GM12878 (cell line): ENCODE results near the gene PCSK6. TPM values are rescaled to one million over a fixed set of nuclear protein-coding genes. Genes with fewer than 3 reads are reported as not detected.

ENCODE experiments used
- ATAC-seq: fragments of 200-7000 bp; cut with Tn5 transposase; 3 replicates; pipeline ENCODE4 v1.9.1; 2020; ENCODE audit warnings: mild to moderate bottlenecking, moderate library complexity
- BruUV-seq: library from RNA; stranded (reverse); fragments of 400-500 nt; replicated peaks from 2 replicates; lab custom pipeline; 2021; lab: Mats Ljungman, UMichigan
- CTCF ChIA-PET: fragments of 300-600 bp; sonication (Branson Sonifier 250); formaldehyde crosslinking; extraction: SDS; loops from one replicate; lab custom pipeline; 2021; ENCODE audit warnings: inconsistent platforms; lab: Yijun Ruan, JAX
- POLR2A ChIA-PET: fragments of 350-600 bp; formaldehyde crosslinking; extraction: SDS; loops from one replicate; lab custom pipeline; 2021; ENCODE audit warnings: inconsistent platforms; lab: Charles Lee
- RAD21 ChIA-PET: fragments of 300-600 bp; sonication (Branson Sonifier 250); formaldehyde crosslinking; loops from one replicate; lab custom pipeline; 2023; ENCODE audit warnings: antibody characterized with exemption; ENCODE audit not compliant: unreplicated experiment; lab: Charles Lee
- SMC1A ChIA-PET: fragments of 300-600 bp; sonication (Branson Sonifier 250); formaldehyde crosslinking; loops from one replicate; lab custom pipeline; 2023; ENCODE audit not compliant: unreplicated experiment, uncharacterized antibody; lab: Charles Lee
- DNase-seq: peaks from one replicate; pipeline ENCODE4 v3.0.0-alpha.2; 2011; ENCODE audit warnings: low read depth, low spot score
- FAIRE-seq: peaks from 3 replicates; lab custom pipeline; 2011; peaks lifted over from hg19 to GRCh38; lab: Jason Lieb, UNC
- H2AFZ ChIP-seq: 2 replicates; pipeline ENCODE4 v1.6.0; 2011; ENCODE audit warnings: low read depth, low read length, control low read depth; ENCODE audit not compliant: control insufficient read depth
- H3K27ac ChIP-seq: 2 replicates; pipeline ENCODE4 v1.5.1; 2011; ENCODE audit warnings: control low read depth; ENCODE audit not compliant: control insufficient read depth, insufficient read depth
- H3K27me3 ChIP-seq, 2 experiments: replicated peaks in 1 of 2; 2 replicates each; pipeline versions ENCODE4 v1.6.0 to v1.6.1; 2011; ENCODE audit warnings: low read length in 1 of 2; ENCODE audit not compliant: control insufficient read depth in 2 of 2, insufficient read depth in 2 of 2
- H3K36me3 ChIP-seq, 2 experiments: 2 replicates each; pipeline ENCODE4 v1.5.1; 2011; ENCODE audit warnings: low read length in 1 of 2; ENCODE audit not compliant: control insufficient read depth in 2 of 2, insufficient read depth in 2 of 2
- H3K4me1 ChIP-seq: 2 replicates; pipeline ENCODE4 v1.6.1; 2011; ENCODE audit warnings: mild to moderate bottlenecking, low read length, moderate library complexity, mixed read lengths; ENCODE audit not compliant: control insufficient read depth, insufficient read depth
- H3K4me2 ChIP-seq: 2 replicates; pipeline ENCODE4 v1.6.0; 2011; ENCODE audit warnings: control low read depth; ENCODE audit not compliant: control insufficient read depth, insufficient read depth
- H3K4me3 ChIP-seq: fragments of 200-600 bp; sonication (generic); 2 replicates; pipeline ENCODE4 v1.5.1; 2016
- H3K79me2 ChIP-seq: 2 replicates; pipeline ENCODE4 v1.6.0; 2011; ENCODE audit warnings: low read length; ENCODE audit not compliant: control insufficient read depth, insufficient read depth
- H3K9ac ChIP-seq: 2 replicates; pipeline ENCODE4 v1.8.0; 2011; ENCODE audit warnings: low read length, control low read depth, mixed read lengths; ENCODE audit not compliant: control insufficient read depth, insufficient read depth
- H3K9me3 ChIP-seq: replicated peaks from 3 replicates; pipeline ENCODE4 v1.5.1; 2011; ENCODE audit warnings: mild to moderate bottlenecking, low read length; ENCODE audit not compliant: control insufficient read depth, insufficient read depth
- H4K20me1 ChIP-seq: 2 replicates; pipeline ENCODE4 v1.6.0; 2011; ENCODE audit not compliant: control insufficient read depth, insufficient read depth
- CBX3 ChIP-seq: fragments of 200-600 bp; sonication (generic); IDR thresholded peaks from 2 replicates; pipeline ENCODE4 v1.6.1; 2016; ENCODE audit warnings: low read depth, borderline replicate concordance
- CHD4 ChIP-seq: fragments of 200-600 bp; sonication (generic); IDR thresholded peaks from 2 replicates; pipeline ENCODE4 v1.6.1; 2016; ENCODE audit warnings: mild to moderate bottlenecking
- CREM ChIP-seq: IDR thresholded peaks from 2 replicates; pipeline ENCODE4 v1.6.1; 2014; ENCODE audit warnings: antibody characterized with exemption, low read depth
- DPF2 ChIP-seq: fragments of 450-650 bp; IDR thresholded peaks from 2 replicates; pipeline ENCODE4 v1.6.1; 2017; ENCODE audit warnings: mild to moderate bottlenecking
- FOXK2 ChIP-seq: fragments of 450-650 bp; IDR thresholded peaks from 2 replicates; pipeline ENCODE4 v1.6.1; 2017; ENCODE audit warnings: mild to moderate bottlenecking, moderate library complexity
- FOXM1 ChIP-seq: IDR thresholded peaks from 2 replicates; pipeline ENCODE4 v1.6.1; 2012; ENCODE audit warnings: low read depth, mild to moderate bottlenecking, inconsistent platforms, low read length, moderate library complexity
- HDAC6 ChIP-seq: fragments of 200-600 bp; sonication (generic); IDR thresholded peaks from one replicate; pipeline ENCODE4 v1.8.0; 2017; ENCODE audit warnings: antibody characterized with exemption; ENCODE audit not compliant: unreplicated experiment
- NRF1 ChIP-seq: conservative IDR thresholded peaks from 2 replicates; pipeline ENCODE4 v1.6.1; 2011; ENCODE audit warnings: mild to moderate bottlenecking, low read depth, low read length, improper control_type of control experiment
- POLR2AphosphoS5 ChIP-seq: IDR thresholded peaks from 2 replicates; pipeline ENCODE4 v1.6.1; 2011; ENCODE audit warnings: mild to moderate bottlenecking, low read length, inconsistent platforms
- RUNX3 ChIP-seq: IDR thresholded peaks from 2 replicates; pipeline ENCODE4 v1.6.1; 2012; ENCODE audit warnings: low read length, inconsistent platforms
- SREBF2 ChIP-seq: IDR thresholded peaks from 2 replicates; pipeline ENCODE4 v1.6.1; 2012; ENCODE audit warnings: mild to moderate bottlenecking, low read length
- SRF ChIP-seq, 2 experiments: IDR thresholded peaks; 2 replicates each; pipeline ENCODE4 v1.6.1; 2011; ENCODE audit warnings: low read depth in 2 of 2, low read length in 2 of 2, mild to moderate bottlenecking in 1 of 2, moderate library complexity in 1 of 2
- SUPT20H ChIP-seq: IDR thresholded peaks from 2 replicates; pipeline ENCODE4 v1.6.1; 2011; ENCODE audit warnings: low read depth, mild to moderate bottlenecking, low read length, moderate library complexity, borderline replicate concordance; ENCODE audit not compliant: control insufficient read depth
- ZBED1 ChIP-seq: IDR thresholded peaks from 2 replicates; pipeline ENCODE4 v1.6.1; 2016; ENCODE audit warnings: borderline replicate concordance
- WGBS: methylation state at CpG from one replicate; pipeline ENCODE4 v1.1.6; 2016; ENCODE audit warnings: low lambda C conversion rate; ENCODE audit not compliant: insufficient replicate concordance, insufficient coverage; ENCODE audit errors: missing lambda C conversion rate; 5-methylcytosine and 5-hydroxymethylcytosine counted together
- in situ Hi-C: fragments of 300-500 bp; cut with MboI; formaldehyde crosslinking; loops from 9 replicates; pipeline ENCODE4 v1.14.3; 2018; ENCODE audit warnings: mixed read lengths
- intact Hi-C: fragments of 100-400 bp; cut with micrococcal nuclease; formaldehyde crosslinking; loops from one replicate; pipeline ENCODE4 v1.14.2; 2022; ENCODE audit not compliant: unreplicated experiment
- polyA plus RNA-seq, 11 experiments: library from polyadenylated mRNA; depleted of rRNA in 4 of 11; unstranded in 6 of 11; stranded (reverse) in 5 of 11; fragments of >200 nt; fragmentation: Nextera tagmentation in 4 of 11; fragmentation: Illumina TruSeq in 1 of 11; extraction: Ambion mirVana in 4 of 11; extraction: Trizol in 1 of 11; gene quantifications; 1 replicate in 1 of 11; 2 replicates in 10 of 11; pipeline versions ENCODE4 v1.2.1 to v1.2.3, GENCODE V29; 2011 to 2016; ENCODE audit warnings: inconsistent platforms in 2 of 11, missing spikeins in 2 of 11, low read depth in 1 of 11
- total RNA-seq, 4 experiments: library from RNA; depleted of rRNA in 3 of 4; stranded (reverse); fragments of >200 nt in 3 of 4; fragmentation: Illumina TruSeq in 1 of 4; extraction: Trizol in 1 of 4; gene quantifications; 2 replicates each; pipeline versions ENCODE4 v1.2.1 to v1.2.3, GENCODE V29; 2013 to 2021
- TF ChIP-seq, protein P1 (sequence below): fragments of 450-650 bp; IDR thresholded peaks from 2 replicates; pipeline ENCODE4 v1.6.1; 2018; ENCODE audit warnings: mild to moderate bottlenecking, low read depth, moderate library complexity; ENCODE audit not compliant: partially characterized antibody
- TF ChIP-seq, protein P2 (sequence below): fragments of 450-650 bp; conservative IDR thresholded peaks from 2 replicates; pipeline ENCODE4 v1.6.1; 2017; ENCODE audit warnings: mild to moderate bottlenecking, moderate library complexity

The PCSK6 gene
- total and polyA plus RNA-seq, 10 of the 15 experiments (the other 5 are each of a cell fraction or from before 2014, with no cell fraction given) = 0.19 to 0.67 (median 0.25) TPM; not detected in 4

GRCh38 chr15:101255615-101256241 lies 233.8 kb downstream of the PCSK6 start:
- in situ Hi-C loops = no loop called here
- Histone ChIP-seq H2AFZ (no peak overlapping the region; the same call in 1 of the 2 replicates), H3K79me2 (peaks cover 6% of the 10 kb centered on the region), H3K36me3 (no peaks in the 10 kb centered on the region), H3K27me3 (no peaks in the 10 kb centered on the region), H4K20me1 (no peaks in the 10 kb centered on the region), H3K9ac (no peak overlapping the region), H3K27ac (no peak overlapping the region), H3K4me2 (no peak overlapping the region)
- intact Hi-C loops = loop anchor here (5.0 kb wide), 1 partner anchor 338 kb away; the partner anchor contains the start of gene LRRK1
- no peak for ATAC-seq
- POLR2A ChIA-PET = no interaction called here
- 38% methylated on average over 8 of the region's 8 CpGs for WGBS
- SMC1A ChIA-PET = interaction anchor here (0.9 to 4.5 kb wide), 16 partner anchors 8 to 338 kb away, joined by 3 to 38 read pairs (median 5); partner anchors contain the start of gene LRRK1
- DNase-seq = no peak
- no peak for FAIRE-seq
- TF ChIP-seq POLR2AphosphoS5 = no peak
- TF ChIP-seq, protein P1, sequence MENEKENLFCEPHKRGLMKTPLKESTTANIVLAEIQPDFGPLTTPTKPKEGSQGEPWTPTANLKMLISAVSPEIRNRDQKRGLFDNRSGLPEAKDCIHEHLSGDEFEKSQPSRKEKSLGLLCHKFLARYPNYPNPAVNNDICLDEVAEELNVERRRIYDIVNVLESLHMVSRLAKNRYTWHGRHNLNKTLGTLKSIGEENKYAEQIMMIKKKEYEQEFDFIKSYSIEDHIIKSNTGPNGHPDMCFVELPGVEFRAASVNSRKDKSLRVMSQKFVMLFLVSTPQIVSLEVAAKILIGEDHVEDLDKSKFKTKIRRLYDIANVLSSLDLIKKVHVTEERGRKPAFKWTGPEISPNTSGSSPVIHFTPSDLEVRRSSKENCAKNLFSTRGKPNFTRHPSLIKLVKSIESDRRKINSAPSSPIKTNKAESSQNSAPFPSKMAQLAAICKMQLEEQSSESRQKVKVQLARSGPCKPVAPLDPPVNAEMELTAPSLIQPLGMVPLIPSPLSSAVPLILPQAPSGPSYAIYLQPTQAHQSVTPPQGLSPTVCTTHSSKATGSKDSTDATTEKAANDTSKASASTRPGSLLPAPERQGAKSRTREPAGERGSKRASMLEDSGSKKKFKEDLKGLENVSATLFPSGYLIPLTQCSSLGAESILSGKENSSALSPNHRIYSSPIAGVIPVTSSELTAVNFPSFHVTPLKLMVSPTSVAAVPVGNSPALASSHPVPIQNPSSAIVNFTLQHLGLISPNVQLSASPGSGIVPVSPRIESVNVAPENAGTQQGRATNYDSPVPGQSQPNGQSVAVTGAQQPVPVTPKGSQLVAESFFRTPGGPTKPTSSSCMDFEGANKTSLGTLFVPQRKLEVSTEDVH = no peak
- TF ChIP-seq FOXK2 = no peak
- TF ChIP-seq SRF (IDR thresholded peaks at IDR 0.05; ENCODE audit: low read depth in 2 of 2, low read length in 2 of 2) = no peak
- no peak for TF ChIP-seq SREBF2
- TF ChIP-seq HDAC6 = no peak
- TF ChIP-seq CBX3 = no peak
- TF ChIP-seq ZBED1 = no peak
- TF ChIP-seq FOXM1 = no peak
- TF ChIP-seq, protein P2, sequence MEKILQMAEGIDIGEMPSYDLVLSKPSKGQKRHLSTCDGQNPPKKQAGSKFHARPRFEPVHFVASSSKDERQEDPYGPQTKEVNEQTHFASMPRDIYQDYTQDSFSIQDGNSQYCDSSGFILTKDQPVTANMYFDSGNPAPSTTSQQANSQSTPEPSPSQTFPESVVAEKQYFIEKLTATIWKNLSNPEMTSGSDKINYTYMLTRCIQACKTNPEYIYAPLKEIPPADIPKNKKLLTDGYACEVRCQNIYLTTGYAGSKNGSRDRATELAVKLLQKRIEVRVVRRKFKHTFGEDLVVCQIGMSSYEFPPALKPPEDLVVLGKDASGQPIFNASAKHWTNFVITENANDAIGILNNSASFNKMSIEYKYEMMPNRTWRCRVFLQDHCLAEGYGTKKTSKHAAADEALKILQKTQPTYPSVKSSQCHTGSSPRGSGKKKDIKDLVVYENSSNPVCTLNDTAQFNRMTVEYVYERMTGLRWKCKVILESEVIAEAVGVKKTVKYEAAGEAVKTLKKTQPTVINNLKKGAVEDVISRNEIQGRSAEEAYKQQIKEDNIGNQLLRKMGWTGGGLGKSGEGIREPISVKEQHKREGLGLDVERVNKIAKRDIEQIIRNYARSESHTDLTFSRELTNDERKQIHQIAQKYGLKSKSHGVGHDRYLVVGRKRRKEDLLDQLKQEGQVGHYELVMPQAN = no peak
- no peak for TF ChIP-seq SUPT20H
- no peak for TF ChIP-seq DPF2
- TF ChIP-seq CREM = no peak
- TF ChIP-seq RUNX3 = no peak
- no peak for TF ChIP-seq NRF1
- TF ChIP-seq CHD4 = no peak
- TF ChIP-seq, all 136 proteins: peak for 0
- no TSS peak for BruUV-seq
- ChIA-PET RAD21 (interaction anchor here (0.6 to 5.5 kb wide), 5 partner anchors 95 to 582 kb away, joined by 3 to 69 read pairs (median 3); no protein-coding TSS in a partner anchor), CTCF (interaction anchor here (0.6 to 6.5 kb wide), 18 partner anchors 9 to 241 kb away, joined by 3 to 126 read pairs (median 6); partner anchors contain the start of gene SNRPA1)
- peaks cover 6% of the 10 kb centered on the region for H3K4me1 ChIP-seq
- no peak overlapping the region for H3K4me3 ChIP-seq
- no peaks in the 10 kb centered on the region for H3K9me3 ChIP-seq
